Left lung (tissue), 10 donors: ENCODE results near the gene SIPA1L2. TPM values are rescaled to one million over a fixed set of nuclear protein-coding genes. Genes with fewer than 3 reads are reported as not detected.

Experiments
- ATAC-seq: fragments of 200-7000 bp; cut with Tn5 transposase; one replicate; pipeline ENCODE4 v1.9.1; 2020; ENCODE audit warnings: moderate library complexity
- DNase-seq, 4 donors: peaks; one replicate each; pipeline ENCODE4 v3.0.0-alpha.2; 2013 to 2020
- H3K27ac ChIP-seq, 2 donors: fragments of 200-600 bp; sonication (generic) in 1 of 2; one replicate each; pipeline versions ENCODE4 v1.5.0 to v1.8.0; 2020 to 2021
- H3K27me3 ChIP-seq, 2 donors: fragments of 200-600 bp; sonication (generic) in 1 of 2; one replicate each; pipeline versions ENCODE4 v1.5.0 to v1.8.0; 2020 to 2021
- H3K36me3 ChIP-seq, 2 donors: fragments of 200-600 bp; sonication (generic) in 1 of 2; one replicate each; pipeline versions ENCODE4 v1.5.0 to v1.8.0; 2020 to 2021
- H3K4me1 ChIP-seq, 2 donors: fragments of 200-600 bp; one replicate each; pipeline ENCODE4 v1.8.0; 2021
- H3K4me3 ChIP-seq, 2 donors: fragments of 200-600 bp; sonication (generic) in 1 of 2; one replicate each; pipeline versions ENCODE4 v1.5.0 to v1.8.0; 2020 to 2021; ENCODE audit warnings: mild to moderate bottlenecking in 1 of 2
- H3K9me3 ChIP-seq, 2 donors: fragments of 200-600 bp; sonication (generic) in 1 of 2; one replicate each; pipeline versions ENCODE4 v1.5.0 to v1.8.0; 2020 to 2021
- CTCF ChIP-seq, 2 donors: fragments of 200-600 bp; sonication (generic) in 1 of 2; IDR thresholded peaks; one replicate each; pipeline versions ENCODE4 v1.5.0 to v1.8.0; 2021; ENCODE audit warnings: antibody characterized with exemption in 2 of 2
- intact Hi-C, 2 donors: fragments of 100-400 bp; cut with DNase I; formaldehyde crosslinking; loops; one replicate each; pipeline versions ENCODE4 v1.11.2 to v1.14.2; 2022
- polyA plus RNA-seq, 6 donors: library from polyadenylated mRNA; unstranded; fragments of 120-200 nt; gene quantifications; one replicate each; pipeline ENCODE4 v1.2.1, GENCODE V29; 2013; ENCODE audit not compliant: insufficient read length in 6 of 6
- total RNA-seq, 2 donors: library from RNA; stranded (reverse); fragmentation: NEBNext Ultra II Directional; extraction: Animal tissue kit (Norgen Biotek cat#: 25700); gene quantifications; one replicate each; pipeline ENCODE4 v1.2.1, GENCODE V29; 2021
- donor health status: DM: no; HTN: yes; CAD: no.
- donor health status: DM: no; HTN: no; CAD: no.

Gene SIPA1L2
- total and polyA plus RNA-seq, 8 donors, result 19.4 to 29.3 (median 26.9) TPM

GRCh38 chr1:232625319-232625868 is 4.5 kb downstream of the SIPA1L2 start:
- no peaks in the 10 kb centered on the region for H3K9me3 ChIP-seq
- no peak overlapping the region for H3K4me3 ChIP-seq
- peaks cover 16 to 81% of the 10 kb centered on the region in 2 donors for H3K4me1 ChIP-seq
- H3K36me3 ChIP-seq, result no peaks in the 10 kb centered on the region
- intact Hi-C loops, result no loop called here
- peaks cover 0 to 18% of the 10 kb centered on the region in 2 donors for H3K27me3 ChIP-seq
- ATAC-seq, result no peak
- DNase-seq, result no peak
- no peak for TF ChIP-seq CTCF (IDR thresholded peaks at IDR 0.05)
- peak overlapping the region in 1 of 2 donors; percentile 41 for H3K27ac ChIP-seq

DNA sequence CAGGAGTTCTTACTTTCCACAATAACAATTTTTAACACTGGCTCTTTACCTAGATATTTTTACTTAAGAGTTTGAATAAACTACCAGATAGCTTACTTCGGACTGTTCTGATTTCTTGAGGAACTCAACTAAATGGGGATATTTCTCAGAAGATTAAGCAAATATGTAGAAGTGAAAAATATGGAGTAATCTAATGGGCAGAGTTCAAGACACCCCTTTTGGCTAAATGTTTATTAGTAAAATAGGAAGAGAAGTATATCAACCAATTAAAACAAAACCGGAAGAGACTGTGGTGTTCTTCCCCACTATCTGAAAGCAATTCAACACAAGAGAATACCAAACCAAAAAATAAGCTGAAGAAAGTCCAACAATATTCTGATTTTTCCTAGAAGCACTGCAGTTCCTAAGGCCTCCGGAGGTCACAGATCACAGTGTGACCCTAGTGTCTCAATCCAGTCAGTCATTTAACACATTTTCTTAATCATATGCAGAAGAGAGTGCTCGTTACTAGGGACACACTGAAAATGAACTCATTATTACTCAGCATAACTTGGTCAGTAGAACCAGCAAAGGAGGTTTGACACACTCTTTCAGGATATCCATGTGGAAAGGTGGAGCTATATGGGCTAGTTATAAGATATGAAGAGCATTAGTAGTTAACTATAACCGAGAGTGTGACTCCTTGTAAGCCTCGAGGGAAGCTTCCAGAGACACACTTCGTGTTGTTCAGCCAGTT is 5.2 kb downstream of the SIPA1L2 start:
- intact Hi-C loops, result no loop called here
- H3K4me1 ChIP-seq, result peaks cover 23 to 88% of the 10 kb centered on the region in 2 donors

GRCh38 chr1:232622981-232623380 is 7.0 kb downstream of the SIPA1L2 start:
- Histone ChIP-seq H3K4me3 (no peak overlapping the region), H3K4me1 (peaks cover 28 to 85% of the 10 kb centered on the region in 2 donors), H3K36me3 (no peaks in the 10 kb centered on the region), H3K27ac (peak overlapping the region in 1 of 2 donors; percentile 89), H3K9me3 (no peaks in the 10 kb centered on the region), H3K27me3 (peaks cover 0 to 2% of the 10 kb centered on the region in 2 donors)
- DNase-seq, result no peak
- no peak for TF ChIP-seq CTCF (IDR thresholded peaks at IDR 0.05)
- intact Hi-C loops, result no loop called here
- no peak for ATAC-seq

More for the DNA sequence above, 5.2 kb downstream of the SIPA1L2 start:
- DNase-seq (no peak), ATAC-seq (no peak)
- H3K9me3 ChIP-seq, result no peaks in the 10 kb centered on the region
- no peaks in the 10 kb centered on the region for H3K36me3 ChIP-seq
- H3K27ac ChIP-seq, result peak overlapping the region; percentile 31 to 41
- no peak overlapping the region for H3K4me3 ChIP-seq
- peaks cover 0 to 18% of the 10 kb centered on the region in 2 donors for H3K27me3 ChIP-seq
- TF ChIP-seq CTCF (IDR thresholded peaks at IDR 0.05), result no peak

DNA sequence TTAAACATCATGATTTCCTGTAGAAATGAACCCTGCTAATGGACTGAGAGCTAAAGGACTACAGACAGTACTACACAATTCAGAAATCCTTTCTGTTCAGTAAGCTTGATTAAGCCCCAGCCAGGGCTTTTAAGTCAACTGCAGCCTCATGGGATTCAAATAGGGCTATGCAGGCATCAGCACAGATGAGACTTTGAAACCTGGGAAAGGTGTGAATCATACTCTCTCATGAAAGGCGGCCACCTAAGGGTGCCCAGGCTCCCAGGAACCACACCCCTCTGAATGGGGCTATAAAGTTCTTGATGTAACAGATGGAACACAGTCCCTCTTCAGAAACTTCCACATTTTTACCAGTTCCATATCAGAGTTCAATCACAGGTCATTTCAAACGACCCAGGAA is 7.6 kb downstream of the SIPA1L2 start:
- peak overlapping the region in 1 of 2 donors; percentile 89 for H3K27ac ChIP-seq
- H3K4me1 ChIP-seq, result peaks cover 26 to 82% of the 10 kb centered on the region in 2 donors
- intact Hi-C loops, result no loop called here
- no peaks in the 10 kb centered on the region for H3K36me3 ChIP-seq
- no peaks in the 10 kb centered on the region for H3K27me3 ChIP-seq
- no peak overlapping the region for H3K4me3 ChIP-seq
- TF ChIP-seq CTCF (IDR thresholded peaks at IDR 0.05), result no peak
- ATAC-seq, result no peak
- no peaks in the 10 kb centered on the region for H3K9me3 ChIP-seq
- no peak for DNase-seq

DNA sequence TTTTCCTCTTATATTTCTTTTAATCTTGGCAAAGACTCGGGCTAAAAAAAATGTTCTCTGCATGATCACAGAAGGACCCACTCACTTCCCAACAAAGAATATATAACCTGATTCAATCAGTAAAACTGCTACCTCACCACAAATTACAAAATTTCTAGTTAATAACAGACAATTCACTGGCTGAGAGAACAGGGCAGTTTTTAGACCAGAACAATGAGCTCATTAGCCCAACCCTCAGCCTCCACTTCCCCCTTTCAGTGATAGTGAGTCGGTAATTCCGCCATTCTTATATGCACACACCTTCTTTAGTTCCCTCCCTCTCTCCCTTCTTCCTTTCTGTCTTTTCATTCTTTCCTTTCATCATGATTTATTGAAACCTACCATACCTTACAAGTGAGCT is 8.9 kb downstream of the SIPA1L2 start:
- DNase-seq (no peak), ATAC-seq (peak; percentile 57)
- Histone ChIP-seq H3K27ac (peak overlapping the region; percentile 73 to 89), H3K4me1 (peaks cover 25 to 79% of the 10 kb centered on the region in 2 donors), H3K9me3 (no peaks in the 10 kb centered on the region), H3K4me3 (no peak overlapping the region), H3K36me3 (no peaks in the 10 kb centered on the region), H3K27me3 (no peaks in the 10 kb centered on the region)
- no peak for TF ChIP-seq CTCF (IDR thresholded peaks at IDR 0.05)
- intact Hi-C loops, result no loop called here
